ENCODE results near the gene LBHD2.

- TF ChIP-seq POLR2A (IDR thresholded peaks at IDR 0.05; ENCODE audit: control extremely low read depth in 1 of 2, low read depth in 2 of 2, low read length in 2 of 2) = no peak
- no peak for TF ChIP-seq RAD21 (IDR thresholded peaks at IDR 0.05 in 1 of 2, conservative IDR thresholded peaks at IDR 0.05 in 1 of 2; ENCODE audit: low read depth in 2 of 2, low read length in 2 of 2)
- no peak for TF ChIP-seq BRCA1 (IDR thresholded peaks at IDR 0.05; ENCODE audit: low read depth, low read length)
- TF ChIP-seq CTCF (IDR thresholded peaks at IDR 0.05; ENCODE audit: control extremely low read depth in 1 of 3, insufficient read depth in 1 of 3, low read depth in 1 of 3, low read length in 3 of 3) = no peak
Measured at GRCh38 chr14:103130017-103130764, 46.2 kb downstream of the LBHD2 start.
